Measurements from ENCODE around the gene LINGO3.
A peak's percentile ranks its signal among the peaks of the same experiment; 100 is the strongest.
"Not testable (repeated sequence)": the region's sequence is repeated elsewhere in the genome, so short reads cannot be mapped to it uniquely, and the experiment has no call there.

LINGO3 gene

GRCh38 chr19:2303211-2303798, 4.6 kb downstream of the LINGO3 start:
- DNase-seq: no peak

GRCh38 chr19:2302319-2303210, 5.4 kb downstream of the LINGO3 start:
- no peak for DNase-seq

- DNase-seq: no peak
Observed at GRCh38 chr19:2300533-2300932, 7.4 kb downstream of the LINGO3 start.

GRCh38 chr19:2296141-2296540, 11.8 kb downstream of the LINGO3 start:
- DNase-seq: no peak

- no peak for DNase-seq
Observed at GRCh38 chr19:2294687-2295335, 13.1 kb downstream of the LINGO3 start.

GRCh38 chr19:2291185-2291751, 16.7 kb downstream of the LINGO3 start:
- DNase-seq: no peak

GRCh38 chr19:2290441-2291184, 17.3 kb downstream of the LINGO3 start:
- peak; percentile 28 to 29 for DNase-seq

GRCh38 chr19:2289714-2290435, 18.1 kb downstream of the LINGO3 start:
- peak; percentile 57 to 61 for DNase-seq

- no peak for DNase-seq
Observed at GRCh38 chr19:2288818-2289713, 18.9 kb downstream of the LINGO3 start.

GRCh38 chr19:2288338-2288817, 19.6 kb downstream of the LINGO3 start:
- DNase-seq: no peak

GRCh38 chr19:2287585-2288337, 20.2 kb downstream of the LINGO3 start:
- DNase-seq: no peak

- DNase-seq: no peak
Observed at GRCh38 chr19:2286402-2287140, 21.4 kb downstream of the LINGO3 start.

- no peak for DNase-seq
Observed at GRCh38 chr19:2283835-2284507, 24.0 kb downstream of the LINGO3 start.

GRCh38 chr19:2282862-2283237, 25.1 kb downstream of the LINGO3 start:
- DNase-seq: no peak

- no peak for DNase-seq
Observed at GRCh38 chr19:2282062-2282861, 25.7 kb downstream of the LINGO3 start, which contains the start of gene PEAK3. Gene PEAK3, minus strand, starts transcription at chr19:2282175. Its CDS starts 1,244 bp downstream, at chr19:2280931.

GRCh38 chr19:2281265-2282061, 26.5 kb downstream of the LINGO3 start:
- not testable (repeated sequence) for DNase-seq

Data from activated CD4-positive, alpha-beta T cell treated with anti-CD3 and anti-CD28 coated beads, Interleukin-2, amount 50 U/mL, for 48 hours (primary cell).